HG02973 (cell line): ENCODE results near the gene ERGIC1.
"Not testable (repeated sequence)": the region's sequence is repeated elsewhere in the genome, so short reads cannot be mapped to it uniquely, and the experiment has no call there.

Experiments
- ATAC-seq: cut with Tn5 transposase; IDR thresholded peaks from one replicate; pipeline ENCODE4 v1.9.1; 2021; ENCODE audit warnings: moderate library complexity; ENCODE audit not compliant: unreplicated experiment

The ERGIC1 gene

GRCh38 chr5:172846249-172846648 lies 12.2 kb downstream of the ERGIC1 start:
- no peak for ATAC-seq

GRCh38 chr5:172846677-172847076 lies 12.6 kb downstream of the ERGIC1 start:
- ATAC-seq = no peak

- not testable (repeated sequence) for ATAC-seq
Measured at GRCh38 chr5:172847584-172847983, 13.5 kb downstream of the ERGIC1 start.

GRCh38 chr5:172848419-172848818 lies 14.4 kb downstream of the ERGIC1 start:
- ATAC-seq = no peak

GRCh38 chr5:172849606-172850453 lies 15.8 kb downstream of the ERGIC1 start:
- no peak for ATAC-seq

- ATAC-seq = no peak
Measured at GRCh38 chr5:172850454-172850797, 16.4 kb downstream of the ERGIC1 start.

GRCh38 chr5:172851254-172851653 lies 17.2 kb downstream of the ERGIC1 start:
- not testable (repeated sequence) for ATAC-seq

GRCh38 chr5:172852490-172853354 lies 18.7 kb downstream of the ERGIC1 start:
- no peak for ATAC-seq

- ATAC-seq = no peak
Measured at GRCh38 chr5:172853355-172853975, 19.4 kb downstream of the ERGIC1 start.

- no peak for ATAC-seq
Measured at GRCh38 chr5:172854451-172854871, 20.4 kb downstream of the ERGIC1 start.

GRCh38 chr5:172854971-172855370 lies 20.9 kb downstream of the ERGIC1 start:
- ATAC-seq = no peak

GRCh38 chr5:172855597-172856292 lies 21.7 kb downstream of the ERGIC1 start:
- no peak for ATAC-seq

GRCh38 chr5:172856336-172856735 lies 22.3 kb downstream of the ERGIC1 start:
- no peak for ATAC-seq

- ATAC-seq = no peak
Measured at GRCh38 chr5:172857982-172858381, 23.9 kb downstream of the ERGIC1 start.

- no peak for ATAC-seq
Measured at GRCh38 chr5:172858511-172858989, 24.5 kb downstream of the ERGIC1 start.

- ATAC-seq = no peak
Measured at GRCh38 chr5:172858990-172859811, 25.1 kb downstream of the ERGIC1 start.

GRCh38 chr5:172859966-172860365 lies 25.9 kb downstream of the ERGIC1 start:
- no peak for ATAC-seq

GRCh38 chr5:172860520-172861443 lies 26.7 kb downstream of the ERGIC1 start:
- ATAC-seq = no peak

- ATAC-seq = no peak
Measured at GRCh38 chr5:172861461-172861860, 27.4 kb downstream of the ERGIC1 start.
